ENCODE measurements around the gene C5orf46.

The C5orf46 gene

DNA sequence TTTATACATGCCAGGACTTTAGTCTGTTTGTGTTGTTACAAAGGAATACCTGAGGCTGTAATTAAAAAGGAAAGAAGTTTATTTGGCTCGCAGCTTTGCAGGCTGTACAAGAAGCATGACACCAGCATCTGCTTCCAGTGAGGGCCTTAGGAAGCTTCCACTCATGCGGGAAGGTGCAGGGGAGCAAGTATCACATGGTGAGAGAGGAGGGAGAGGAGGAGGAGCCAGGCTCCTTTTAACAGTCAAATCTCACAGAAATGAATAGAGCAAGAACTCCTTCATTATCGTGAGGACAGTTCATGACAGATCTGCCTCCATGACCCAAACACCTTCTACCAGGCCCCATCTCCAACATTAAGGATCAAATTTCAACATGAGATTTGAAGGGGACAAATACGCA, 18.7 kb upstream of the C5orf46 start:
- TF ChIP-seq EZH2phosphoT487 (IDR thresholded peaks at IDR 0.05; ENCODE audit: low read depth): no peak
- TF ChIP-seq, protein P1, sequence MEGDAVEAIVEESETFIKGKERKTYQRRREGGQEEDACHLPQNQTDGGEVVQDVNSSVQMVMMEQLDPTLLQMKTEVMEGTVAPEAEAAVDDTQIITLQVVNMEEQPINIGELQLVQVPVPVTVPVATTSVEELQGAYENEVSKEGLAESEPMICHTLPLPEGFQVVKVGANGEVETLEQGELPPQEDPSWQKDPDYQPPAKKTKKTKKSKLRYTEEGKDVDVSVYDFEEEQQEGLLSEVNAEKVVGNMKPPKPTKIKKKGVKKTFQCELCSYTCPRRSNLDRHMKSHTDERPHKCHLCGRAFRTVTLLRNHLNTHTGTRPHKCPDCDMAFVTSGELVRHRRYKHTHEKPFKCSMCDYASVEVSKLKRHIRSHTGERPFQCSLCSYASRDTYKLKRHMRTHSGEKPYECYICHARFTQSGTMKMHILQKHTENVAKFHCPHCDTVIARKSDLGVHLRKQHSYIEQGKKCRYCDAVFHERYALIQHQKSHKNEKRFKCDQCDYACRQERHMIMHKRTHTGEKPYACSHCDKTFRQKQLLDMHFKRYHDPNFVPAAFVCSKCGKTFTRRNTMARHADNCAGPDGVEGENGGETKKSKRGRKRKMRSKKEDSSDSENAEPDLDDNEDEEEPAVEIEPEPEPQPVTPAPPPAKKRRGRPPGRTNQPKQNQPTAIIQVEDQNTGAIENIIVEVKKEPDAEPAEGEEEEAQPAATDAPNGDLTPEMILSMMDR (IDR thresholded peaks at IDR 0.05; ENCODE audit: low read depth, low read length): no peak
- no peaks in the 10 kb centered on the region for H3K9me3 ChIP-seq (ENCODE audit: insufficient read depth, low read length)
- no peaks in the 10 kb centered on the region for H4K20me1 ChIP-seq (ENCODE audit: insufficient read depth, low read length)
- no peak overlapping the region for H3K27ac ChIP-seq (ENCODE audit: low read length)
- H3K4me2 ChIP-seq (ENCODE audit: low read length): no peak overlapping the region
- no peak overlapping the region for H3K9ac ChIP-seq (ENCODE audit: low read length)
- H2AFZ ChIP-seq (ENCODE audit: low read depth, low read length): no peak overlapping the region
- peaks cover 7% of the 10 kb centered on the region for H3K4me1 ChIP-seq (ENCODE audit: low read length)
- H3K27me3 ChIP-seq (ENCODE audit: low read depth, low read length): no peaks in the 10 kb centered on the region
- H3K36me3 ChIP-seq (replicated peaks; ENCODE audit: low read depth, low read length): no peaks in the 10 kb centered on the region
- H3K4me3 ChIP-seq (ENCODE audit: low read length): no peak overlapping the region
- H3K79me2 ChIP-seq (ENCODE audit: low read length): no peaks in the 10 kb centered on the region

DNA sequence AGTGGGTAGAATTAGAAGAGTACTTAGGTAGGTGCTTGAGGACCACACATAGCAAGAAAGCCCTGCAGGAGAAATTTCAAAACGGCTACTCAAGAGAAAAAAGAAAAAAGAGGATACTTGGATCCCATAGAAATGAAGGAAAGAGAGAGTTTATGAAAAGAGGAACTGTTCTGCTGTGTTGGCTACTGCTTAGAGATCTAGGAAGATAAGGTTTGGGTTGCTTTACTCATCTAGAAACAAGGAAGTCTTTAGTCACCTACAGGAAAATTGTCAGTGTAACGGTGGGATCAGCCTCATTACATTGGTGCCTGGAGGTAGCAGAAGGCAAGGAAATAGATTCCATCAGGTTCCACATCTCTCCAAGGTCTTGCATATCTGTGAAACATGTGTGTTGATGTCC, 14.8 kb upstream of the C5orf46 start:
- Histone ChIP-seq H3K9me3 (ENCODE audit: insufficient read depth, low read length) (no peaks in the 10 kb centered on the region), H2AFZ (ENCODE audit: low read depth, low read length) (no peak overlapping the region), H3K4me3 (ENCODE audit: low read length) (no peak overlapping the region), H4K20me1 (ENCODE audit: insufficient read depth, low read length) (no peaks in the 10 kb centered on the region), H3K27ac (ENCODE audit: low read length) (no peak overlapping the region), H3K27me3 (ENCODE audit: low read depth, low read length) (peaks cover 5% of the 10 kb centered on the region; the same call in 1 of the 2 replicates), H3K79me2 (ENCODE audit: low read length) (no peaks in the 10 kb centered on the region), H3K4me2 (ENCODE audit: low read length) (no peak overlapping the region), H3K4me1 (ENCODE audit: low read length) (peaks cover 7% of the 10 kb centered on the region), H3K36me3 (replicated peaks; ENCODE audit: low read depth, low read length) (no peaks in the 10 kb centered on the region), H3K9ac (ENCODE audit: low read length) (no peak overlapping the region)
- no peak for TF ChIP-seq EZH2phosphoT487 (IDR thresholded peaks at IDR 0.05; ENCODE audit: low read depth)
- TF ChIP-seq, protein P1 (IDR thresholded peaks at IDR 0.05; ENCODE audit: low read depth, low read length): no peak

DNA sequence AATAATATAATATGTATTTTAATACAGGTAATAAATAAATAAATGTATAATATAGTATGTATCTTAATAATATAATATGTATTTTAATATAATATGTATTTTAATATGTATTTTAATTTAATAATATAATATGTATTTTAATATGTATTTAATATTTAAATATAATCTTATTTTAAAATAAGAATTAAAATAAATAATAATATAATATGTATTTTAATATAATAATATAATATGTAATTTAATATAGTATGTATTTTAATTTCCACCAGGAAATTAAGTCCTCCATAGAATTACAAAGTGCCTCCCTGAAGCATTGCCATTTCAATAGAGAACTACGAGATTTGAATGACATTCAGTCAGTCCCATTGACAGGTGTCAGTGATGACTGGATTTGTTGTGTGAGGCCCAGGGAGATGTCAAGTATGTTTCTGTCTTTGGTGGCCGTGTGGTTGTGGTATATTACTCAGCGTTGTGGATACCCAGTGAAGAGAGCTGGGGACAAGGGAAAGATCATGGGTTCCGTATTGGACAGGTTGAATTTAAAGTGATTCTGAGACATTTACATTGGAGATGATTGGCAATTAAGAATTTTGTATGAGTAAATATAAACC, 14.2 kb upstream of the C5orf46 start:
- Histone ChIP-seq H2AFZ (ENCODE audit: low read depth, low read length) (no peak overlapping the region), H3K27me3 (ENCODE audit: low read depth, low read length) (peaks cover 5% of the 10 kb centered on the region; the same call in 1 of the 2 replicates), H3K9me3 (ENCODE audit: insufficient read depth, low read length) (no peaks in the 10 kb centered on the region), H3K36me3 (replicated peaks; ENCODE audit: low read depth, low read length) (no peaks in the 10 kb centered on the region), H3K4me2 (ENCODE audit: low read length) (no peak overlapping the region), H3K4me3 (ENCODE audit: low read length) (no peak overlapping the region), H3K9ac (ENCODE audit: low read length) (no peak overlapping the region), H3K79me2 (ENCODE audit: low read length) (no peaks in the 10 kb centered on the region), H3K27ac (ENCODE audit: low read length) (no peak overlapping the region), H3K4me1 (ENCODE audit: low read length) (peaks cover 7% of the 10 kb centered on the region), H4K20me1 (ENCODE audit: insufficient read depth, low read length) (no peaks in the 10 kb centered on the region)
- no peak for TF ChIP-seq EZH2phosphoT487 (IDR thresholded peaks at IDR 0.05; ENCODE audit: low read depth)
- TF ChIP-seq, protein P1 (IDR thresholded peaks at IDR 0.05; ENCODE audit: low read depth, low read length): no peak

DNA sequence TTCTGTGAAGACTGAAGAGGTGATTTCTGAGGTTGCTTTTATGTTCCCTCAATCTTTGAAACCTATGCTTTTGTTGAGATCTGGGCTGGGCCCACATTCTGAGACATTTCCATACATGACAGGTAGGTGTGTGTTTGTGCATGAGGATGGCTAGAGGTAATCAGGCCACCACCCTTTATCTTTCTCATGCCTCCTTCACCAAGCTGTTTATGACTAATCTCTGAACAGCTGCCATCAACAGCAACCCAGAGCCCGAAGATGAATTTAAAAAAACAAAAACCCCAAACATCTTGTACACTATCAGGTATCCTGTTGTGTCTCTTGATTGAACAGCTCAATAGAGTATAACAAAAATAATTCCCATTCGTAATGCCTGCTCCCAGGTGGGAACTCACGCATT, 12.6 kb upstream of the C5orf46 start:
- no peak overlapping the region for H3K9ac ChIP-seq (ENCODE audit: low read length)
- peaks cover 5% of the 10 kb centered on the region; the same call in 1 of the 2 replicates for H3K27me3 ChIP-seq (ENCODE audit: low read depth, low read length)
- no peaks in the 10 kb centered on the region for H3K36me3 ChIP-seq (replicated peaks; ENCODE audit: low read depth, low read length)
- peaks cover 7% of the 10 kb centered on the region for H3K4me1 ChIP-seq (ENCODE audit: low read length)
- no peak overlapping the region for H3K4me2 ChIP-seq (ENCODE audit: low read length)
- no peaks in the 10 kb centered on the region for H3K9me3 ChIP-seq (ENCODE audit: insufficient read depth, low read length)
- no peak overlapping the region for H3K27ac ChIP-seq (ENCODE audit: low read length)
- H2AFZ ChIP-seq (ENCODE audit: low read depth, low read length): no peak overlapping the region
- no peaks in the 10 kb centered on the region for H4K20me1 ChIP-seq (ENCODE audit: insufficient read depth, low read length)
- H3K79me2 ChIP-seq (ENCODE audit: low read length): no peaks in the 10 kb centered on the region
- TF ChIP-seq EZH2phosphoT487 (IDR thresholded peaks at IDR 0.05; ENCODE audit: low read depth): no peak
- TF ChIP-seq, protein P1 (IDR thresholded peaks at IDR 0.05; ENCODE audit: low read depth, low read length): no peak
- no peak overlapping the region for H3K4me3 ChIP-seq (ENCODE audit: low read length)

All from OCI-LY3 (cell line).